RWPE2 (cell line): ENCODE data around the gene NDOR1.

ENCODE experiments used
- ATAC-seq: fragments of 200-7000 bp; cut with Tn5 transposase; 3 replicates; pipeline ENCODE4 v1.9.1; 2021; ENCODE audit warnings: low read depth
- DNase-seq: peaks from one replicate; pipeline ENCODE4 v3.0.0-alpha.2; 2020; ENCODE audit warnings: low spot score
- H3K27ac ChIP-seq: fragments of 450-650 bp; 2 replicates; pipeline ENCODE4 v1.5.1; 2017; ENCODE audit warnings: mild to moderate bottlenecking; ENCODE audit not compliant: poor library complexity, severe bottlenecking
- H3K27me3 ChIP-seq: fragments of 250-450 bp; sonication (Bioruptor Pico); 2 replicates; pipeline ENCODE4 v1.5.1; 2021; ENCODE audit warnings: mild to moderate bottlenecking, moderate library complexity; ENCODE audit not compliant: insufficient read depth, poor library complexity, severe bottlenecking
- H3K36me3 ChIP-seq: fragments of 250-450 bp; sonication (Bioruptor Pico); 2 replicates; pipeline ENCODE4 v1.5.1; 2020; ENCODE audit warnings: low read depth, mild to moderate bottlenecking, moderate library complexity
- H3K4me1 ChIP-seq: fragments of 250-450 bp; sonication (Bioruptor Pico); 2 replicates; pipeline ENCODE4 v1.5.1; 2021; ENCODE audit warnings: mild to moderate bottlenecking, moderate library complexity; ENCODE audit not compliant: insufficient read depth, poor library complexity, severe bottlenecking
- H3K4me3 ChIP-seq: fragments of 250-450 bp; sonication (Bioruptor Pico); 2 replicates; pipeline ENCODE4 v1.5.1; 2021; ENCODE audit warnings: mild to moderate bottlenecking, moderate library complexity; ENCODE audit not compliant: severe bottlenecking
- H3K9me3 ChIP-seq: fragments of 250-450 bp; sonication (Bioruptor Pico); 2 replicates; pipeline ENCODE4 v1.5.1; 2021; ENCODE audit warnings: mild to moderate bottlenecking, moderate library complexity; ENCODE audit not compliant: severe bottlenecking
- CTCF ChIP-seq: fragments of 450-650 bp; IDR thresholded peaks from one replicate; pipeline ENCODE4 v1.5.1; 2017; ENCODE audit warnings: mild to moderate bottlenecking, moderate library complexity; ENCODE audit not compliant: poor library complexity, severe bottlenecking

The NDOR1 gene

GRCh38 chr9:137230705-137231371 is 25.3 kb downstream of the NDOR1 start, which contains the start of gene SLC34A3:
Gene SLC34A3, plus strand, starts transcription at chr9:137230901. Its CDS starts 802 bp downstream, at chr9:137231703.
- ATAC-seq (no peak), DNase-seq (no peak)
- Histone ChIP-seq H3K4me1 (peaks cover 16% of the 10 kb centered on the region), H3K9me3 (no peaks in the 10 kb centered on the region), H3K36me3 (no peaks in the 10 kb centered on the region), H3K4me3 (no peak within 1 kb of the TSS), H3K27me3 (peaks cover 4% of the 10 kb centered on the region), H3K27ac (no peak within 1 kb of the TSS)
- TF ChIP-seq CTCF = no peak

- no peak for TF ChIP-seq CTCF
- Histone ChIP-seq H3K36me3 (no peaks in the 10 kb centered on the region), H3K4me3 (no peak overlapping the region), H3K27me3 (peaks cover 4% of the 10 kb centered on the region), H3K9me3 (no peaks in the 10 kb centered on the region), H3K27ac (no peak overlapping the region), H3K4me1 (peaks cover 9% of the 10 kb centered on the region)
- no peak for ATAC-seq
- DNase-seq = no peak
Measured at GRCh38 chr9:137231372-137232039, 26.0 kb downstream of the NDOR1 start.

- no peak for TF ChIP-seq CTCF
- Histone ChIP-seq H3K4me1 (peaks cover 6% of the 10 kb centered on the region), H3K9me3 (no peaks in the 10 kb centered on the region), H3K27me3 (peaks cover 4% of the 10 kb centered on the region), H3K36me3 (no peaks in the 10 kb centered on the region), H3K4me3 (no peak overlapping the region), H3K27ac (no peak overlapping the region)
- ATAC-seq (no peak), DNase-seq (no peak)
Measured at GRCh38 chr9:137232101-137232500, 26.6 kb downstream of the NDOR1 start.

GRCh38 chr9:137232510-137232909 is 27.0 kb downstream of the NDOR1 start:
- no peak for ATAC-seq
- Histone ChIP-seq H3K36me3 (no peaks in the 10 kb centered on the region), H3K9me3 (no peaks in the 10 kb centered on the region), H3K4me1 (peaks cover 2% of the 10 kb centered on the region), H3K27ac (no peak overlapping the region), H3K4me3 (no peak overlapping the region), H3K27me3 (peaks cover 4% of the 10 kb centered on the region)
- no peak for DNase-seq
- no peak for TF ChIP-seq CTCF
